ENCODE data around the gene CDK5RAP2. TPM values are rescaled to one million over a fixed set of nuclear protein-coding genes. Genes with fewer than 3 reads are reported as not detected.
"Not testable (repeated sequence)": the region's sequence is repeated elsewhere in the genome, so short reads cannot be mapped to it uniquely, and the experiment has no call there.

Gene CDK5RAP2
- total RNA-seq, 1 donor, result 26.9 TPM

DNA sequence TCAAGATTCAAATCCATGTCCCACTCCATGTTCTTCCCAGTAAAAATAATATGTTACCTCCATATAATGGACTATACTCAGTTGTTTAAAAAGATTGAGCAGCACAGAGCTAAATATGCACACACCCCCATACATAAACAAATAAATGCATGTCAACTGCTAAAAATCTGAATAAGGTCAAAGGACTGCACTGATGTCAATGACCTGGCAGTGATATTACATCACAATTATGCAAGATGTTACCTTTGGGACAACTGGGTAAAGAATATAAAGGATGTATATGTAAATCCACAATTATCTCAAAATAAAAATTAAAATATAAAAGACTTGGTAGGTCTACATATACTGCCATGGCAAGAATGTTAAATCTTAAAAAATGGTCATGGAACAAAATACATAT lies 57.9 kb downstream of the CDK5RAP2 start:
- no peak overlapping the region for H3K4me3 ChIP-seq (ENCODE audit: low read length)
- H3K9me3 ChIP-seq (ENCODE audit: low read depth, low read length), result no peaks in the 10 kb centered on the region
- H3K4me1 ChIP-seq (ENCODE audit: insufficient read depth, low read length), result no peaks in the 10 kb centered on the region
- H3K27me3 ChIP-seq (ENCODE audit: insufficient read depth, low read length), result no peaks in the 10 kb centered on the region

DNA sequence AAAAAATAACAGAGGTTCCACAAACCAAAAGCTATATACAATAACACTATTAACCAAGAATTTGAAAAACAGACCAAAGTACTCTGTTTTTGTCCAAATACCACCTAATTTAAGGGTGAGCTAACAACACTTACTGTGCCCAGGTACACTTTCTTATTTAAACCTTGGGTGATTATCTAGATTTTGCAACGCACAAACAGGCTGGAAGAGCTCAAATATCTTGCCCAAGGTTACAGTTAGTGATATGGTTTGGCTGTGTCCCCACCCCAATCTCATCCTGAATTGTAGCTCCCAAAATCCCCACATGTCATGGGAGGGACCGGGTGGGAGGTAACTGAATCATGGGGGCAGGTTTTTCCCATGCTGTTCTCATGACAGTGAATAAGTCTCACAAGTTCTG lies 58.9 kb downstream of the CDK5RAP2 start:
- Histone ChIP-seq H3K27me3 (ENCODE audit: insufficient read depth, low read length) (no peaks in the 10 kb centered on the region), H3K9me3 (ENCODE audit: low read depth, low read length) (no peaks in the 10 kb centered on the region), H3K4me3 (ENCODE audit: low read length) (no peak overlapping the region), H3K4me1 (ENCODE audit: insufficient read depth, low read length) (no peaks in the 10 kb centered on the region)

- not testable (repeated sequence) for H3K4me3 ChIP-seq (ENCODE audit: low read length); H3K27me3 ChIP-seq (ENCODE audit: insufficient read depth, low read length); H3K9me3 ChIP-seq (ENCODE audit: low read depth, low read length); H3K4me1 ChIP-seq (ENCODE audit: insufficient read depth, low read length)
Measured at GRCh38 chr9:120515996-120516395, 64.0 kb downstream of the CDK5RAP2 start.

GRCh38 chr9:120515481-120515880 lies 64.5 kb downstream of the CDK5RAP2 start:
- not testable (repeated sequence) for H3K4me3 ChIP-seq (ENCODE audit: low read length); H3K27me3 ChIP-seq (ENCODE audit: insufficient read depth, low read length); H3K4me1 ChIP-seq (ENCODE audit: insufficient read depth, low read length); H3K9me3 ChIP-seq (ENCODE audit: low read depth, low read length)

DNA sequence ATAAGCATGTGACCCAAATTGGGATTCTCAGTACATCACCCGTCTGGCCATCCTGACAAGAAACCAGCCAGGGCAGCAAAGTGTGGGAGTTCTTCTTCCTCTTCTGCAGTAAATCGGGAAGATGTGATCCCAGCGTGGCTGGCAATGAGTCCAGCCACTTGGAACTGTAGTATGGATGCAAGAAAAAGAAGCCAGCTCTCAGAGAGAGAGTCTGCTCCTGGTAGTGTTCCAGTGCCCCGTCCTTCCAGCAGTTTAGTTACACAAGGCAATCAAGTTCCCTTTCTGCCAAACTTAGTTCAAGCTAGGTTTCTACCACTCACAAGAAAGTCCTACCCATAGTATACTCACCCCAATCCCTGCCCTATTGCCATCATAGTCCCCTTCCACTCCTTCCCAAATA lies 65.6 kb downstream of the CDK5RAP2 start:
- H3K4me1 ChIP-seq (ENCODE audit: insufficient read depth, low read length), result no peaks in the 10 kb centered on the region
- H3K9me3 ChIP-seq (ENCODE audit: low read depth, low read length), result no peaks in the 10 kb centered on the region
- no peaks in the 10 kb centered on the region for H3K27me3 ChIP-seq (ENCODE audit: insufficient read depth, low read length)
- no peak overlapping the region for H3K4me3 ChIP-seq (ENCODE audit: low read length)

DNA sequence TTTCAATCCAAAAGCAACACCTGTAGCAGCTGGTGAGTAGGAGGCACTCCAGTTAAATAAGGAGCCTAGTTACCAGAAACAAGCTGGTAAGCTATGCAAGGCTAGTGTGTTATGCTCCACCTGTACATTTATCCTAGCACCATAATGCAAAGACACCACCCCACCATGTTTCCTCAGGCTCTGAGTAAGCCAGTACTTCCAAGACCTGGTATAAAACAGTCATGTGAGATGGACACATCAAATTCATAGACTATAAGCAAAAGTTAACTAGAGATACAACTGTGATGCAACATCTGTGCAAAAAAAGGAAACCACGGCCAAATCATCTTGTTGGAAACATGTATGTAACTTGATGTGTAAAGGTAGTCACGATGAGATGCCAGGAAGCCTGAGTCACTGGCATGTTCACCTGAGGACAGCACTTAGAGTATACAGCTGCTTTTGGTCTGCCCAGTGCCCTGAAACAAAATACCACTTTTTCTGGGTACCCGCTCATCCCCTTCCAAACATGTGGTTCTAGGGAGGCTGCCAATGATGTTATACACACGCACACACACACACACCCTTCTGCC lies 66.1 kb downstream of the CDK5RAP2 start:
- Histone ChIP-seq H3K27me3 (ENCODE audit: insufficient read depth, low read length) (no peaks in the 10 kb centered on the region), H3K4me1 (ENCODE audit: insufficient read depth, low read length) (no peaks in the 10 kb centered on the region), H3K9me3 (ENCODE audit: low read depth, low read length) (no peaks in the 10 kb centered on the region), H3K4me3 (ENCODE audit: low read length) (no peak overlapping the region)

GRCh38 chr9:120510816-120511215 lies 69.2 kb downstream of the CDK5RAP2 start:
- Histone ChIP-seq H3K27me3 (ENCODE audit: insufficient read depth, low read length) (no peaks in the 10 kb centered on the region), H3K9me3 (ENCODE audit: low read depth, low read length) (no peaks in the 10 kb centered on the region), H3K4me3 (ENCODE audit: low read length) (no peak overlapping the region), H3K4me1 (ENCODE audit: insufficient read depth, low read length) (no peaks in the 10 kb centered on the region)

GRCh38 chr9:120507936-120508510 lies 71.9 kb downstream of the CDK5RAP2 start:
- H3K4me1 ChIP-seq (ENCODE audit: insufficient read depth, low read length), result no peaks in the 10 kb centered on the region
- no peaks in the 10 kb centered on the region for H3K9me3 ChIP-seq (ENCODE audit: low read depth, low read length)
- no peaks in the 10 kb centered on the region for H3K27me3 ChIP-seq (ENCODE audit: insufficient read depth, low read length)
- no peak overlapping the region for H3K4me3 ChIP-seq (ENCODE audit: low read length)

DNA sequence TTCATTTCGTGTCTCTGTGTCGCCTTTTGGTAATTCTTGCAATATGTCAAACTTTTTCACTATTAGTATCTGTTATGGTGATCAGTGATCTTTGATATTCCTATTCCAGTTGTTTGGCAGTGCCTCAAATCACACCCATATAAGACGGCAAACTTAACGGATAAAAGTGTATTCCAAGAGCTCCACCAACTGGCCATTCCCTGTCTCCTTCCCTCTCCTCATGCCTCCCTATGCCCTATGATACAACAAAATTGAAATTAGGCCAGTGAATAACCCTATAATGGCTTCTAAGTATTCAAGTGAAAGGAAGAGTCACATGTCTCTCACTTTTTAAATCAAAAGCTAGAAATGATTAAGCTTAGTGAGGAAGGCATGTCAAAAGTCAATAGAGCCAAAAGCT lies 74.8 kb downstream of the CDK5RAP2 start:
- H3K4me3 ChIP-seq (ENCODE audit: low read length), result no peak overlapping the region
- H3K9me3 ChIP-seq (ENCODE audit: low read depth, low read length), result no peaks in the 10 kb centered on the region
- H3K27me3 ChIP-seq (ENCODE audit: insufficient read depth, low read length), result no peaks in the 10 kb centered on the region
- H3K4me1 ChIP-seq (ENCODE audit: insufficient read depth, low read length), result no peaks in the 10 kb centered on the region

- H3K4me3 ChIP-seq (ENCODE audit: low read length), result no peak overlapping the region
- no peaks in the 10 kb centered on the region for H3K9me3 ChIP-seq (ENCODE audit: low read depth, low read length)
- H3K4me1 ChIP-seq (ENCODE audit: insufficient read depth, low read length), result no peaks in the 10 kb centered on the region
- no peaks in the 10 kb centered on the region for H3K27me3 ChIP-seq (ENCODE audit: insufficient read depth, low read length)
Measured at GRCh38 chr9:120500733-120501132, 79.2 kb downstream of the CDK5RAP2 start.

DNA sequence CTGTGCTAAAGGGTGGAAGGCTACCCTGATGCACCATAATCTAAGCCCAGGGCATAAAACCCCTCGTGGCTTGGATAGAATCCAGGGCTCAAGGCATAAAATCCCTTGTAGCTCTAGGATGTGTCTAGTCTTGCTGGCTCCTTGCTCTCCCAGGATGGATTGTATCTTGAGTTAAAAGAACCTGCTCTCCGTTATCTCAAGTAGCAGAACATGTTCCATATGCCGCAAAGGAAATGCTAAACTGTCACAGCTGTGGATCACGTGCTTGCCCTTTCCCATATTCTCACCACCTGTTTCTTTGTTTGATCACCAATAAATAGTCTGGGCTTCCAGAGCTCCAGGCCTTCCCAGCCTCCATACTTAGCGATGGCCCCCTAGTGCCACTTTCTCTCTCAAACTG lies 82.1 kb downstream of the CDK5RAP2 start:
- not testable (repeated sequence) for H3K27me3 ChIP-seq (ENCODE audit: insufficient read depth, low read length); H3K4me3 ChIP-seq (ENCODE audit: low read length); H3K4me1 ChIP-seq (ENCODE audit: insufficient read depth, low read length); H3K9me3 ChIP-seq (ENCODE audit: low read depth, low read length)

- not testable (repeated sequence) for H3K4me3 ChIP-seq (ENCODE audit: low read length); H3K27me3 ChIP-seq (ENCODE audit: insufficient read depth, low read length); H3K4me1 ChIP-seq (ENCODE audit: insufficient read depth, low read length); H3K9me3 ChIP-seq (ENCODE audit: low read depth, low read length)
Measured at GRCh38 chr9:120496438-120496837, 83.5 kb downstream of the CDK5RAP2 start.

- Histone ChIP-seq H3K9me3 (ENCODE audit: low read depth, low read length) (no peaks in the 10 kb centered on the region), H3K4me3 (ENCODE audit: low read length) (no peak overlapping the region), H3K4me1 (ENCODE audit: insufficient read depth, low read length) (no peaks in the 10 kb centered on the region), H3K27me3 (ENCODE audit: insufficient read depth, low read length) (no peaks in the 10 kb centered on the region)
Measured at GRCh38 chr9:120490888-120491595, 88.9 kb downstream of the CDK5RAP2 start.

DNA sequence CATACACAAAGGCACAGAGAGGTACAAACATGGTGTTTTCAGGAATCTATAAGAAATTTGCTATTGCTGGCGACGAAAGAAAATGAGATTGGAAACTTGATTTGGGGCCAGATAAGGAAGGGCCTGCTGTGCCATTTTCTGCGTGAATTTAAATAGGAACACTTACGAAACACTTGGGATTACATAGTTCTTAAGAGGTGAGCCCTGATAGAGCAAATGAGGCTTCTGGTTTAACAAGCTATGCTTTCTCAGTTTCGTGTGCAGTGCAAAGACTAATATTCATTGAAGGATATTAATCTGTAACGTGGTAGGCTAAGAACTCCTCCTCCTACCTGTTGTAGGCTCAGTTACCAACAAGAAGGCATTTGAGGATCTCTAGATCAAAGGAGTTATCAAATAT lies 93.1 kb downstream of the CDK5RAP2 start:
- peaks cover 6% of the 10 kb centered on the region for H3K4me1 ChIP-seq (ENCODE audit: insufficient read depth, low read length)
- H3K27me3 ChIP-seq (ENCODE audit: insufficient read depth, low read length), result no peaks in the 10 kb centered on the region
- no peaks in the 10 kb centered on the region for H3K9me3 ChIP-seq (ENCODE audit: low read depth, low read length)
- H3K4me3 ChIP-seq (ENCODE audit: low read length), result no peak overlapping the region

- peaks cover 6% of the 10 kb centered on the region for H3K4me1 ChIP-seq (ENCODE audit: insufficient read depth, low read length)
- no peaks in the 10 kb centered on the region for H3K27me3 ChIP-seq (ENCODE audit: insufficient read depth, low read length)
- no peak overlapping the region for H3K4me3 ChIP-seq (ENCODE audit: low read length)
- no peaks in the 10 kb centered on the region for H3K9me3 ChIP-seq (ENCODE audit: low read depth, low read length)
Measured at GRCh38 chr9:120486347-120486746, 93.6 kb downstream of the CDK5RAP2 start.

DNA sequence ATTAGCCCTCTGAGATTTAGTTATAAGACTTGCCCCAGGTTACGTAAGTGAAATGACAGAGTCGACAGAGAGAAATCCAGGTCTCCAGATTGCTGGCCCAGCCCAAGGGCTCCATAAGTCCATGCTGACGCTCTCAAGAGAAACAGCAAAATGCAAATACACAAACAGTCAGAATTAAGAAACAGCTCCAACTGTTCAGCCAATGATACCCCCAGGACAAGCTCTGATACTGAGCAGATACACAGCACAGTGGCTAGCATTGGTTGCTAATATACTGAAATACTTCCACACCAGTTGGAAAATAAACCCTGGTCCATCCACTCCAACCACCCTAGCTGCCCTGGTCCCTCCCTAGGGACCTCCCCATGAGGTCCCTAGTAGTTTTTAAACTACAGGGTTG lies 94.2 kb downstream of the CDK5RAP2 start:
- no peak overlapping the region for H3K4me3 ChIP-seq (ENCODE audit: low read length)
- no peaks in the 10 kb centered on the region for H3K9me3 ChIP-seq (ENCODE audit: low read depth, low read length)
- no peaks in the 10 kb centered on the region for H3K27me3 ChIP-seq (ENCODE audit: insufficient read depth, low read length)
- H3K4me1 ChIP-seq (ENCODE audit: insufficient read depth, low read length), result peaks cover 6% of the 10 kb centered on the region
